OCI-LY1 (cell line): ENCODE measurements around the gene ARFGEF3.

Experiments
- EZH2 ChIP-seq: fragments of 200-600 bp; sonication (generic), shearing (Covaris generic); IDR thresholded peaks from 2 replicates; pipeline ENCODE4 v1.8.0; 2017; ENCODE audit warnings: borderline replicate concordance, mixed run types, mild to moderate bottlenecking, antibody characterized with exemption, low read length, moderate library complexity, mixed read lengths
- TF ChIP-seq, protein P1 (sequence below): fragments of 200-600 bp; sonication (generic), shearing (Covaris generic); IDR thresholded peaks from 2 replicates; pipeline ENCODE4 v1.5.1; 2017; ENCODE audit warnings: mild to moderate bottlenecking, antibody characterized with exemption, low read length, moderate library complexity, mixed read lengths

DNA sequence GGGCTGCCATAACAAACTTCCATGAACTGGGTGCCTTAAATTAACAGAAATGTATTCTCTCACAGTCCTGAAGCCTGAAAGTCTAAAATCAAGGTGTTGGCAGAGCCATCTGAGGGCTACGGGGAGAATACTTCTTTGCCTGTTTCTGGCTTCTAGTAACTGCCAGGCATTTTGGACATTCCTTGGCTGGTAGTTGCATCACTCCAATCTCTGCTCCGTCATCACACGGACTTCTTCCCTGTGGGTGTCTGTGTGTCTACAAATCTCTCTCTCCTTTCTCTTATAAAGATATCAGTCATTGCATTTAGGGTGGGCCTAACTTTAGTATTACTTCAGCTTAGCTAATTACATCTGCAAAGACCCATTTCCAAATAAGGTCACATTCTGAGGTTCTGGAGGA lies 33.6 kb upstream of the ARFGEF3 start:
- TF ChIP-seq, protein P1, sequence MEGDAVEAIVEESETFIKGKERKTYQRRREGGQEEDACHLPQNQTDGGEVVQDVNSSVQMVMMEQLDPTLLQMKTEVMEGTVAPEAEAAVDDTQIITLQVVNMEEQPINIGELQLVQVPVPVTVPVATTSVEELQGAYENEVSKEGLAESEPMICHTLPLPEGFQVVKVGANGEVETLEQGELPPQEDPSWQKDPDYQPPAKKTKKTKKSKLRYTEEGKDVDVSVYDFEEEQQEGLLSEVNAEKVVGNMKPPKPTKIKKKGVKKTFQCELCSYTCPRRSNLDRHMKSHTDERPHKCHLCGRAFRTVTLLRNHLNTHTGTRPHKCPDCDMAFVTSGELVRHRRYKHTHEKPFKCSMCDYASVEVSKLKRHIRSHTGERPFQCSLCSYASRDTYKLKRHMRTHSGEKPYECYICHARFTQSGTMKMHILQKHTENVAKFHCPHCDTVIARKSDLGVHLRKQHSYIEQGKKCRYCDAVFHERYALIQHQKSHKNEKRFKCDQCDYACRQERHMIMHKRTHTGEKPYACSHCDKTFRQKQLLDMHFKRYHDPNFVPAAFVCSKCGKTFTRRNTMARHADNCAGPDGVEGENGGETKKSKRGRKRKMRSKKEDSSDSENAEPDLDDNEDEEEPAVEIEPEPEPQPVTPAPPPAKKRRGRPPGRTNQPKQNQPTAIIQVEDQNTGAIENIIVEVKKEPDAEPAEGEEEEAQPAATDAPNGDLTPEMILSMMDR = no peak
- no peak for TF ChIP-seq EZH2
